ENCODE data around the gene PI4KB.
A peak's percentile ranks its signal among the peaks of the same experiment; 100 is the strongest.

The PI4KB gene

GRCh38 chr1:151327223-151327902 lies at the start of gene PI4KB:
Gene PI4KB (minus strand): TSS chr1:151327416. CDS start chr1:151316481, 10,935 bp downstream.
- in situ Hi-C loops (cut with MboI; ENCODE audit: low sequenced_read_pairs, unreplicated experiment): no loop called here
- DNase-seq (ENCODE audit: low spot score): peak; percentile 96
- no peak for TF ChIP-seq CTCF (IDR thresholded peaks at IDR 0.05; ENCODE audit: borderline replicate concordance, control extremely low read depth, extremely low read depth, insufficient read depth, missing control alignments)

- in situ Hi-C loops (cut with MboI; ENCODE audit: low sequenced_read_pairs, unreplicated experiment): no loop called here
- DNase-seq (ENCODE audit: low spot score): no peak
- TF ChIP-seq CTCF (IDR thresholded peaks at IDR 0.05; ENCODE audit: borderline replicate concordance, control extremely low read depth, extremely low read depth, insufficient read depth, missing control alignments): no peak
These were observed 46.0 kb upstream of the PI4KB start for GRCh38 chr1:151373196-151373595.

- DNase-seq (ENCODE audit: low spot score): no peak
- TF ChIP-seq CTCF (IDR thresholded peaks at IDR 0.05; ENCODE audit: borderline replicate concordance, control extremely low read depth, extremely low read depth, insufficient read depth, missing control alignments): no peak
- in situ Hi-C loops (cut with MboI; ENCODE audit: low sequenced_read_pairs, unreplicated experiment): no loop called here
These were observed 45.1 kb upstream of the PI4KB start, which contains the start of gene SELENBP1 for GRCh38 chr1:151372058-151372934. Gene SELENBP1 (minus strand): TSS chr1:151372705. CDS start chr1:151372641, 64 bp downstream.

- DNase-seq (ENCODE audit: low spot score): no peak
- in situ Hi-C loops (cut with MboI; ENCODE audit: low sequenced_read_pairs, unreplicated experiment): no loop called here
- no peak for TF ChIP-seq CTCF (IDR thresholded peaks at IDR 0.05; ENCODE audit: borderline replicate concordance, control extremely low read depth, extremely low read depth, insufficient read depth, missing control alignments)
These were observed 44.3 kb upstream of the PI4KB start for GRCh38 chr1:151371370-151372057.

- TF ChIP-seq CTCF (IDR thresholded peaks at IDR 0.05; ENCODE audit: borderline replicate concordance, control extremely low read depth, extremely low read depth, insufficient read depth, missing control alignments): no peak
- DNase-seq (ENCODE audit: low spot score): no peak
- in situ Hi-C loops (cut with MboI; ENCODE audit: low sequenced_read_pairs, unreplicated experiment): no loop called here
These were observed 43.1 kb upstream of the PI4KB start for GRCh38 chr1:151370211-151370911.

- no peak for TF ChIP-seq CTCF (IDR thresholded peaks at IDR 0.05; ENCODE audit: borderline replicate concordance, control extremely low read depth, extremely low read depth, insufficient read depth, missing control alignments)
- in situ Hi-C loops (cut with MboI; ENCODE audit: low sequenced_read_pairs, unreplicated experiment): no loop called here
- no peak for DNase-seq (ENCODE audit: low spot score)
These were observed 42.4 kb upstream of the PI4KB start for GRCh38 chr1:151369621-151370048.
